Measurements from ENCODE around the gene SLC2A9.
"Not testable (repeated sequence)": the region's sequence is repeated elsewhere in the genome, so short reads cannot be mapped to it uniquely, and the experiment has no call there.

SLC2A9 gene

GRCh38 chr4:9923195-9923812, 98.0 kb downstream of the SLC2A9 start:
- DNase-seq = no peak

GRCh38 chr4:9921326-9921725, 100.0 kb downstream of the SLC2A9 start:
- DNase-seq = no peak

GRCh38 chr4:9920029-9920428, 101.3 kb downstream of the SLC2A9 start:
- no peak for DNase-seq

GRCh38 chr4:9919047-9919446, 102.2 kb downstream of the SLC2A9 start:
- DNase-seq = no peak

- DNase-seq = no peak
Measured at GRCh38 chr4:9918484-9918883, 102.8 kb downstream of the SLC2A9 start.

- no peak for DNase-seq
Measured at GRCh38 chr4:9916937-9917336, 104.4 kb downstream of the SLC2A9 start.

GRCh38 chr4:9916346-9916745, 105.0 kb downstream of the SLC2A9 start:
- no peak for DNase-seq

GRCh38 chr4:9913846-9914245, 107.5 kb downstream of the SLC2A9 start:
- no peak for DNase-seq

- DNase-seq = no peak
Measured at GRCh38 chr4:9906996-9907395, 114.3 kb downstream of the SLC2A9 start.

GRCh38 chr4:9904976-9905587, 116.2 kb downstream of the SLC2A9 start:
- no peak for DNase-seq

- DNase-seq = no peak
Measured at GRCh38 chr4:9903317-9903716, 118.0 kb downstream of the SLC2A9 start.

GRCh38 chr4:9901257-9901656, 120.0 kb downstream of the SLC2A9 start:
- no peak for DNase-seq

GRCh38 chr4:9900633-9901032, 120.7 kb downstream of the SLC2A9 start:
- DNase-seq = not testable (repeated sequence)

- no peak for DNase-seq
Measured at GRCh38 chr4:9899306-9900055, 121.8 kb downstream of the SLC2A9 start.

GRCh38 chr4:9898596-9899305, 122.5 kb downstream of the SLC2A9 start:
- no peak for DNase-seq

GRCh38 chr4:9895333-9895705, 126.0 kb downstream of the SLC2A9 start:
- no peak for DNase-seq

GRCh38 chr4:9894644-9895332, 126.5 kb downstream of the SLC2A9 start:
- no peak for DNase-seq

GRCh38 chr4:9893329-9894108, 127.8 kb downstream of the SLC2A9 start:
- no peak for DNase-seq

- DNase-seq = no peak
Measured at GRCh38 chr4:9891740-9892139, 129.6 kb downstream of the SLC2A9 start.

GRCh38 chr4:9891056-9891455, 130.2 kb downstream of the SLC2A9 start:
- no peak for DNase-seq

- no peak for DNase-seq
Measured at GRCh38 chr4:9889306-9889705, 132.0 kb downstream of the SLC2A9 start.

GRCh38 chr4:9885958-9886357, 135.3 kb downstream of the SLC2A9 start:
- no peak for DNase-seq

Measured in GOT3 (cell line).